COR-L47 (cell line): ENCODE data around the gene DPEP2.
"Not testable (repeated sequence)": the region's sequence is repeated elsewhere in the genome, so short reads cannot be mapped to it uniquely, and the experiment has no call there.

ENCODE experiments used
- DNase-seq: peaks from one replicate; lab custom pipeline; 2025; lab: John Stamatoyannopoulos, UW

The DPEP2 gene

GRCh38 chr16:67975321-67976105 is 23.8 kb downstream of the DPEP2 start:
- DNase-seq, result no peak

GRCh38 chr16:67972285-67972684 is 27.0 kb downstream of the DPEP2 start:
- not testable (repeated sequence) for DNase-seq

GRCh38 chr16:67971111-67971510 is 28.2 kb downstream of the DPEP2 start:
- DNase-seq, result no peak

GRCh38 chr16:67969254-67970039 is 29.8 kb downstream of the DPEP2 start:
- no peak for DNase-seq

GRCh38 chr16:67968400-67969253 is 30.7 kb downstream of the DPEP2 start, which contains the start of gene SLC12A4:
Gene SLC12A4, minus strand, starts transcription at chr16:67968637. Its CDS starts 84 bp downstream, at chr16:67968553.
- DNase-seq, result peak; percentile 65

- no peak for DNase-seq
These were observed 31.3 kb downstream of the DPEP2 start for GRCh38 chr16:67967958-67968399.

- DNase-seq, result no peak
These were observed 31.9 kb downstream of the DPEP2 start for GRCh38 chr16:67967183-67967957.

GRCh38 chr16:67966549-67967182 is 32.6 kb downstream of the DPEP2 start:
- no peak for DNase-seq

GRCh38 chr16:67965668-67966548 is 33.4 kb downstream of the DPEP2 start:
- no peak for DNase-seq

GRCh38 chr16:67964477-67965131 is 34.7 kb downstream of the DPEP2 start:
- DNase-seq, result peak; percentile 43

GRCh38 chr16:67963662-67964321 is 35.5 kb downstream of the DPEP2 start:
- no peak for DNase-seq

- DNase-seq, result no peak
These were observed 36.0 kb downstream of the DPEP2 start for GRCh38 chr16:67963292-67963661.

GRCh38 chr16:67962135-67962534 is 37.1 kb downstream of the DPEP2 start:
- no peak for DNase-seq

GRCh38 chr16:67961551-67961957 is 37.7 kb downstream of the DPEP2 start:
- DNase-seq, result peak; percentile 100

- no peak for DNase-seq
These were observed 39.6 kb downstream of the DPEP2 start for GRCh38 chr16:67959536-67960329.

- no peak for DNase-seq
These were observed 41.7 kb downstream of the DPEP2 start for GRCh38 chr16:67957622-67958021.

- no peak for DNase-seq
These were observed 44.7 kb downstream of the DPEP2 start for GRCh38 chr16:67954421-67955196.
